GM20431 (cell line): Measurements from ENCODE around the gene DISC1.
"Not testable (repeated sequence)": the region's sequence is repeated elsewhere in the genome, so short reads cannot be mapped to it uniquely, and the experiment has no call there.

ENCODE experiments used
- in situ Hi-C: fragments of 300-500 bp; cut with MseI, MboI; formaldehyde crosslinking; loops from one replicate; pipeline ENCODE4 v1.15.0; 2020; ENCODE audit warnings: low sequenced_read_pairs; ENCODE audit not compliant: unreplicated experiment

Gene DISC1

GRCh38 chr1:231632119-231632518 is 5.5 kb downstream of the DISC1 start:
- in situ Hi-C loops: no loop called here

DNA sequence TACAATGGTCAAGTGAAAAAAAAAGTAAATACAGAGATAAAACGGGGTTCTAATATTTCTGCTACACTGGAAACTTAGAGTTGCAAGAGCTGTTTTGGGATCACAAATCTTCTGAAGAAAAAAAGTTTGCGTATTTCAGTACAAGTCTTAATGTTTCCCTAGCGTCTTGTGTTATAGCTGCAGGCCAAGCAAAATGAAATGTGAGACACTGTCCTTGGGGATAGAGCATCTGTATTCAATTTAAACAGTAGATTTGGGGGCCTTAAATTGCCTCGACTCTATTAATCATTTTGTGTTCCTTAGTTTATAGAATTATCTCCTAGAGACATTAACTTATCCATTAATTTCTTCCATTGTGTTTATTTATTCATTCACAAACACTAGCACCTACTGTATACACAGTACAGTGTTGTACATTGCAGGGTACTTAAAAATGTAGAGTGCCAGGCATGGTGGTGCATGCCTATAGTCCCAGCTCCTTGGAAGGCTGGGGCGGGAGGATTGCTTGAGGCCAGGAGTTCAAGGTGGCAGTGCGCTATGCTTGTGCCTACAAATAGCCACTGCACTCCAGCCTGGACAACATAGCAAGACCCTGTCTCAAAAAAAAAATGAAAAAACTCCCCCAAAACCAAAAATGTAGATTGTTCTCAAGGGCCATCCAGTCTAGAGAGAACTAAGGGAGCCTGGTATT is 7.9 kb downstream of the DISC1 start:
- in situ Hi-C loops: no loop called here

DNA sequence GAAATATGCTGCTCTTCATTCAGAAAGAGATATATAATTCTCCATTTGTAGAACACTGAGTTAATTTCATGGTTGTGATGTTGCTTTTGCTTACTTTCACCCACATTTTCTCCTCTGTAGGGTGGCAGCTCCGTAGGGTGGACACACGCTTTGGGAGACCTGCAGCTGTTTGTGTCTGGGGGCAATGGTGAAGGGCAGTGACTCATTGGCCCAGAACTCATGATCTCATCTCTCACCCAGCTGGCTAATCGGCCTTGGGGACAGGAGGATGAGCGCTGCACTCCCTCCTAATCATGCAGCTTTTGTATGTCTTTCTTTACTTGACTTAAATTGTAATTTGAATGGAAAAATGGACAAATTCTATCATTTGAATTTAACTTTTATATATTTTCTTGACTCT is 9.6 kb downstream of the DISC1 start:
- in situ Hi-C loops: no loop called here

GRCh38 chr1:231636922-231637321 is 10.3 kb downstream of the DISC1 start:
- in situ Hi-C loops: not testable (repeated sequence)

GRCh38 chr1:231638647-231639046 is 12.1 kb downstream of the DISC1 start:
- in situ Hi-C loops: no loop called here

GRCh38 chr1:231639819-231640218 is 13.2 kb downstream of the DISC1 start:
- in situ Hi-C loops: no loop called here

DNA sequence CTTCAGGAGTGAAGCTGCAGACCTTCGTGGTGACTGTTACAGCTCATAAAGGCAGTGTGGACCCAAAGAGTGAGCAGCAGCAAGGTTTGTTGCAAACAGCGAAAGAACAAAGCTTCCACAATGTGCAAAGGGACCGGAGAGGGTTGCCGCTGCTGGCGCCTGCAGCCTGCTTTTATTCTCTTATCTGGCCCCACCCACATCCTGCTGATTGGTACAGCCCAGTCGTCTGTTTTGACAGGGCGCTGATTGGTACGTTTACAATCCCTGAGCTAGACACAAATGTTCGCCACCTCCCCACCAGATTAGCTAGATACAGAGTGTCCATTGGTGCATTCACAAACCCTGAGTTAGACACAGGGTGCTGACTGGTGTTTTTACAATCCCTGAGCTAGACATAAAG is 14.9 kb downstream of the DISC1 start:
- in situ Hi-C loops: not testable (repeated sequence)

DNA sequence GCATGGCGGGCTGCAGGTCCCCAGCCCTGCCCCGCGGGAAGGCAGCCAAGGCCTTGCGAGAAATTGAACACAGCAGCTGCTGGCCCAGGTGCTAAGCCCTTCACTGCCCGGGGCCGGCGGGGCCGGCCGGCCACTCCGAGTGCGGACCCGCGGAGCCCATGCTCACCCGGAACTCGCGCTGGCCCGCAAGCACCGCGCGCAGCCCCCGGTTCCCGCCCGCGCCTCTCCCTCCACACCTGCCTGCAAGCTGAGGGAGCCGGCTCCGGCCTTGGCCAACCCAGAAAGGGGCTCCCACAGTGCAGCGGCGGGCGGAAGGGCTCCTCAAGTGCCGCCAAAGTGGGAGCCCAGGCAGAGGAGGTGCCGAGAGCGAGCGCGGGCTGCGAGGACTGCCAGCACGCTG is 15.5 kb downstream of the DISC1 start:
- in situ Hi-C loops: not testable (repeated sequence)

- in situ Hi-C loops: no loop called here
These were observed 16.0 kb downstream of the DISC1 start for GRCh38 chr1:231642618-231643017.

DNA sequence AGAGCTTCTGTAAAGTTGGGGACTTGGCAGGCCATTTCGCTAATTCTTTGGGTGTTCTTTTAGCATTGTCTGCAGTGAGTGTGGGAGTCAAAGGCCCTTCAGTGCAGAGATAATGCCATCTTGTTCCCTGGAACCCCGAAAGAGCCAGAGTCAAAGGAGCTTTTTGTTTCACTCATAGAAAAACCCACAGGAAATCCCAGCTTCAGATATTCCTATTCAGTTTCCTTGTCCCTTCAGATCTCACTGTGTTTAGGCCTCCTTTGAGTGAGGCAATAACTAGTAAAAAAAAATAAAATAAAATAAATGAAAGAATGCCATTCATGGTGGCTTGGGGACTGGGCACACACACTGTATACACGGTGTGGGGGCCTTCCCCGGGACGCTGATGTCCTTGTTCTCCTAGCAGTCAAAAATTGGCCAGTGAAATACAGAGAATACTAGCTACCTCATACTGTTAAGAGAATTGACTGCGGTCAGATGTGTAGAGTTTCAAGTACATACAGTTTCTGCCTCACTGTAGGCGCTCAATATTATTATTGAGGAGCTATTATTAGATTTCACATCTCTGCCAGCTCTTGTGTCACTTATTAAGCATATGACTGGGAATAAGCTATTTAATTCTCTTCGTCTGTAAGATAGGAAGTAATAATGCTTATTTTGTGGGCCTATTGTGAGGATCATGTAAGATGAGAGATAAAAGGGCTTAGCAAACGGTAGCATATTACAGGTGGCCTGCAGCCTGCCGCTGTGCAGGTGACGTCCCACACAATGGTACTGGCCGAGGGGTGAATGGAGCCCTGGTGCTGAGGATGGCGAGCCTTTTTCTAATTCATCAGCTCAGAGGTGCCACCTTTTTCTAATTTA is 16.7 kb downstream of the DISC1 start:
- in situ Hi-C loops: no loop called here

GRCh38 chr1:231643935-231644237 is 17.3 kb downstream of the DISC1 start:
- in situ Hi-C loops: no loop called here

DNA sequence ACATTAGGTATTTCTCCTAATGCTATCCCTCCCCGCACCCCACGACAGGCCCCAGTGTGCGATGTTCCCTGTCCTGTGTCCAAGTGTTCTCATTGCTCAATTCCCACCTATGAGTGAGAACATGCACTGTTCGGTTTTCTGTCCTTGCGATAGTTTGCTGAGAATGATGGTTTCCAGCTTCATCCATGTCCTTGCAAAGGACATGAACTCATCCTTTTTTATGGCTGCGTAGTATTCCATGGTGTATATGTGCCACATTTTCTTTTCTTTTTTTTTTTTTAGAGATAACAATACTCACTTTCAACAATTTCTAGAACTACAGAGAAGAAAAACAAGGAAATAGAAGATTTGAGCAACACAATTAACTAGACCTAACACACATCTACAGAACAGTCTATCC is 19.0 kb downstream of the DISC1 start:
- in situ Hi-C loops: not testable (repeated sequence)

DNA sequence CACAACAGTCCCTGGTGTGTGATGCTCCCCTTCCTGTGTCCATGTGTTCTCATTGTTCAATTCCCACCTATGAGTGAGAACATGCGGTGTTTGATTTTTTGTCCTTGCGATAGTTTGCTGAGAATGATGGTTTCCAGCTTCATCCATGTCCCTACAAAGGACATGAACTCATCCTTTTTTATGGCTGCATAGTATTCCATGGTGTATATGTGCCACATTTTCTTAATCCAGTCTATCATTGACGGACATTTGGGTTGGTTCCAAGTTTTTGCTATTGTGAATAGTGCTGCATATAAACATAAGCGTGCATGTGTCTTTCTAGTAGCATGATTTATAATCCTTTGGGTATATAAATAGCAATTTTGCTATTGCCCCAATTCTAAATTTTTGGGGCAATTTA is 19.6 kb downstream of the DISC1 start:
- in situ Hi-C loops: not testable (repeated sequence)

GRCh38 chr1:231651621-231652260 is 25.2 kb downstream of the DISC1 start:
- in situ Hi-C loops: not testable (repeated sequence)

GRCh38 chr1:231653632-231654031 is 27.0 kb downstream of the DISC1 start:
- in situ Hi-C loops: no loop called here

GRCh38 chr1:231656741-231657140 is 30.2 kb downstream of the DISC1 start:
- in situ Hi-C loops: no loop called here

- in situ Hi-C loops: not testable (repeated sequence)
These were observed 31.6 kb downstream of the DISC1 start for GRCh38 chr1:231658223-231658622.

DNA sequence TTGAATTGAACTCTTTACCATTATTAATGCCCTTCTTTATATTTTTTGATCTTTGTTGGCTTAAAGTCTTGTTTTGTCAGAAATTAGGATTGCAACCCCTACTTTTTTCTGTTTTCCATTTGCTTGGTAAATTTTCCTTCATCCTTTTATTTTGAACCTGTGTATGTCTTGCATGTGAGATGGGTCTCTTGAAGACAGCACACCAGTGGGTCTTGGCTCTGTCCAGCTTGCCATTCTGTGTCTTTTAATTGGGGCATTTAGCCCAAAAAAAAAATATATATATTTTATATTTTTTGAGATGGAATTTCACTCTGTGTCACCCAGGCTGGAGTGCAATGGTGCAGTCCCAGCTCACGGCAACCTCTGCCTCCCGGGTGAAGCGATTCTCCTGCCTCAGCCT is 33.6 kb downstream of the DISC1 start:
- in situ Hi-C loops: no loop called here

GRCh38 chr1:231663211-231663792 is 36.7 kb downstream of the DISC1 start:
- in situ Hi-C loops: no loop called here

DNA sequence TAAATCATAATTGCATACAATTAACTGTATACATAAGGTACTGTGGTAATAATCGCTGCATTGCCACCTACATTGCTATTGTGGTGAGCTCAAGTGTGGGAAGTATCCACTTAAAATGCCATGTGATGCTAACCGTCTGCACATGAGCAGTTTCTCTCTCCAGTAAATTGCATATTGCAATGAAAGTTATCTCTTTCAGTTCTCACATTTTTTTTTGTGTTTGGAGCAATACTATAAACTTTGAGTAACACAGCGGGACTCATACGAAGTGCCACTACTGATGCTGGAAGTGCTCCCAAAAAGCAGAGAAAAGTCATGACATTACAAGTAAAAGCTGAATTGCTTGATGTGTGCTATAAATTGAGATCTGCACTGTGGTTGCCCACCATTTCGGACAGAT is 38.5 kb downstream of the DISC1 start:
- in situ Hi-C loops: no loop called here

DNA sequence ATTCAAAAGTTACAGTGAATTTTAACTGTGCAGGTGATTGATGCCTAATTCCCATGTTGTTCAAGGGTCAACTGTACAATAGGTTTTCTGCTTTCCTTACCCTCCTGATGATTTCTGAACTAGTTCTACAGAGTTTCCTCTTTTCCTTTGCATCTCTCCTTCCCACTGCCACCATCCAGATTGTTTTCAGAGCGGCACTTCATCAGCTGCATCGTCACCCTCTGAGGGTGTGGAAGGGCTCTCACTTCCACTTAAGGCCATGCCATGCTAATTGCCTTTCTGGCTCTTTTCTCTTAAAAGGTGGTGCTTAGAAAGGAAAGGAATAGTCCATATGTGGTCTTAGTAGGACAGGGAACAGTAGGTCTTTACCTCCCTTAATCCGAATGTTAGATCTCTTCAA is 39.1 kb downstream of the DISC1 start:
- in situ Hi-C loops: no loop called here
